ENCODE data around the gene MASP1.

- TF ChIP-seq CTCF (conservative IDR thresholded peaks at IDR 0.05; ENCODE audit: low read length) = no peak
- no peak for TF ChIP-seq EZH2phosphoT487 (IDR thresholded peaks at IDR 0.05; ENCODE audit: borderline replicate concordance, low read depth, low read length)
These were observed 100.3 kb downstream of the MASP1 start for GRCh38 chr3:187191271-187191670.

Measured in OCI-LY7 (cell line).